Esophagus squamous epithelium (tissue), 4 donors: ENCODE data around the gene TSPY2.
"Not testable (repeated sequence)": the region's sequence is repeated elsewhere in the genome, so short reads cannot be mapped to it uniquely, and the experiment has no call there.

Source experiments
- CTCF ChIP-seq, 6 experiments: fragments of 450-650 bp in 4 of 6; fragments of 200-600 bp in 2 of 6; sonication (generic) in 2 of 6; IDR thresholded peaks; one replicate each; pipeline ENCODE4 v1.5.1; 2016 to 2019; ENCODE audit warnings: antibody characterized with exemption in 6 of 6, mild to moderate bottlenecking in 4 of 6, moderate library complexity in 4 of 6
- POLR2A ChIP-seq, 4 donors: fragments of 450-650 bp; IDR thresholded peaks; one replicate each; pipeline ENCODE4 v1.6.1; 2017; ENCODE audit warnings: antibody characterized with exemption in 4 of 4, mild to moderate bottlenecking in 4 of 4, moderate library complexity in 3 of 4

- TF ChIP-seq POLR2A, CTCF (IDR thresholded peaks at IDR 0.05): not testable (repeated sequence)
Measured at GRCh38 chrY:6217045-6217444, 29.0 kb upstream of the TSPY2 start.
